HG02973 (cell line): Measurements from ENCODE around the gene EFNB1.

Source experiments
- ATAC-seq: cut with Tn5 transposase; IDR thresholded peaks from one replicate; pipeline ENCODE4 v1.9.1; 2021; ENCODE audit warnings: moderate library complexity; ENCODE audit not compliant: unreplicated experiment

Gene EFNB1

DNA sequence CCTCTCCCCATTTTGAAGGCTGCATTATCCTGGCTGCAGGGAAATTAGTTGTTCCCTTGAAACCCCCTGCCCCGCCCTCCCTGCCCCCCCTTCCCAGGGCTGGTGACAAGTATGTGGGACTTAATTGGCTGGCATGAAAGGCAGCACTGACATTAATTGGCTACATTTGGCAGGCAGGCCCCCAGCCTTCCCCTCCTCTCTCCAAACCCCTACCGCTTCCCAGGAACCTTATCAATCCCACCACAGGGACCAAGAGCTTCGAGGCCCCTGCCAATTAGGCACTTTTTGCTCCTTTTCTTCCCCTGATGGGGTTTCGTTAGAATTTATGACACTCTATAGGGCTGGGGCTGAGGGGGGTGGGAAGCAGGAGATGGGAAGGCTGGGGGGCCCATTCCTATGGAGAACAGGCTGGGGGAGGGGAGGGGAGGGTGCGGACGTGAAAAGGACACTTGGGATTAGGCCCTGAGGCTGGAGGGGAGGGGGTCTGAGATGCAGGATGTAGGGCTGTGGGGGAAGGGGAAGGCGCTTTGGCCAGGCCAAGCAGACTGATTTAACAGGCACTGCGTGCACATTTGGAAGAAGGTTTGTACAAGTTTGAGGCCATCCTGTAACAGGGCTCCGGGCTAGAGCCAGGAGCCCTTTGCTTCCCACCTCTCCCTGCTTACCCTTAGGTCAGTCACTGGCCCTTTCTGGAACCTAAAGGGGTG lies 52.2 kb downstream of the EFNB1 start:
- no peak for ATAC-seq

DNA sequence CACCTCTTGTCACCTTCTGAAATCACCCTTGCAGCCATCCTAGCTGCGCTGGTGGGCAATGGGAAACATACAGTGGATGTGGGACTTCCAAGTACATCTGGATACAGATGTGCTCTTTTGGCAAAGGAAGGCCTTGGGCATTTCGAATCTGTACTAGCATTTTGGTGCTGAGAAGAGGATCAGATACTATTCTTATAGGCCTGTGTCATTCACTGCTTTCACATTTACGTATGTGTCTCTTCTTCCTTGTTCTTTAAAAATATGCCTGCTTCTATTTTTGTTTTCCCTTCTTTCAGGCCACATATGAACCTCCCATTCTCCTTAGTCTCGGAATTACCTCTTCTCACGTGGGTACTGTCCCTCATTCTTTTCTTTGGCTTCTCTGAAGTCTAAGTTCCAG lies 53.1 kb downstream of the EFNB1 start:
- ATAC-seq: no peak

DNA sequence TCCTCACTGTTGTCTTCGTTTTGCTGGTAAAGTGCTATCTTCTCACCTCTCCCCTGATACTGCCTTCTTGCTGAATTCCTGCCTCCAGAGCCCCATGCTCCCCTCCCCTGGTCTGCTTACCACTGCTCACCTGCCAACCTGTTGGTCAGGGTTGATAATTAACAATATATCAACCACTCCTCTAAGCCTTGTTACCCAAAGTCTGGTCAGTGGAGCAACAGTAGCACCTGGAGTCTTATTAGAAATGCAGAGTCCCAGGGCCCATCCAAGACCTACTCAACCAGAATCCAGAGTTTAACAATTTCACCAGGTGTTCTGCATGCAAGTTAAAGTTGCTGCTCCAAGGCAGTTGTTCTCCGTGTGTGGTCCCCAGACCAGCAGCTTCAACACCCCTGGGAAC lies 55.0 kb downstream of the EFNB1 start:
- no peak for ATAC-seq

DNA sequence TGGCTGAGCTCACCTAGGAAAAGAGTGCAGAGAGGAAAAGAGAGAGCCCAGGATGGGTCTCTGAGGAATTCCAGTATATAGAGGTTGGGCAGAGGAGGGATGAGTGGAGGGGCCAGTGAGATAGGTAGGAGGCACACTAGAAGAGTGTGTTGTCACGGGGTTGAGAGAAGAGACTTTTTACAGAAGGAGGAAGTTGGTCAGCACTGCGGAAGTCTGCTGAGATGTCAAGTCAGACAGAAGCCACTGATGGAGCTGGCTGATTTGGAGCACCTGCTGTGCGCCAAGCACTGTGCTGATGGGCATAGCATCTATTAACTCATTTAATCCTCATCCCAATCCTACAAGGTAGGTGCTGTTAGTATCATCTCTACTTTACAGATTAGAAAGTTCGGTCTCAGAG lies 60.4 kb downstream of the EFNB1 start:
- no peak for ATAC-seq
